Measurements from ENCODE around the gene BRD9. TPM values are rescaled to one million over a fixed set of nuclear protein-coding genes. Genes with fewer than 3 reads are reported as not detected.

BRD9 gene
- total RNA-seq, 4 donors from 2014 or later: 26.5 to 44.9 (median 34.3) TPM

Other genes starting within 250 kb of the BRD9 start
- 10 to 100 TPM; 19.5 to 45.7 (median 34.5) TPM for gene TPPP, start 199.4 kb downstream of the BRD9 start, total RNA-seq
- 10 to 100 TPM in 1 of 4 donors, 1 to 10 TPM in 3; 2.2 to 11.7 (median 6.2) TPM for gene ZDHHC11B, start 108.1 kb downstream of the BRD9 start, total RNA-seq
- 10 to 100 TPM in 2 of 4 donors, 1 to 10 TPM in 2; 4.3 to 13.5 (median 10.9) TPM for gene ZDHHC11, start 41.8 kb downstream of the BRD9 start, total RNA-seq
- gene TRIP13, start 83 bp upstream of the BRD9 start, total RNA-seq: under 1 TPM in 3 of 4 donors, not detected in 1; 0.65 to 0.92 (median 0.66) TPM
- gene NKD2, start 116.0 kb upstream of the BRD9 start, total RNA-seq: 1 to 10 TPM; 3.0 to 6.6 (median 5.4) TPM
- 10 to 100 TPM; 21.6 to 35.8 (median 25.4) TPM for gene SLC12A7, start 219.3 kb upstream of the BRD9 start, total RNA-seq

All from esophagus muscularis mucosa (tissue), 4 donors.